GM23338 (cell line): ENCODE measurements around the gene PCP4L1. TPM values are rescaled to one million over a fixed set of nuclear protein-coding genes. Genes with fewer than 3 reads are reported as not detected.
A peak's percentile ranks its signal among the peaks of the same experiment; 100 is the strongest.

ENCODE experiments used
- ATAC-seq: fragments of 200-7000 bp; cut with Tn5 transposase; 3 replicates; pipeline ENCODE4 v1.9.1; 2020
- DNase-seq: peaks from one replicate; pipeline ENCODE4 v3.0.0-alpha.2; 2015; ENCODE audit warnings: low spot score
- H2AFZ ChIP-seq: fragments of 200-600 bp; sonication (generic); 2 replicates; pipeline ENCODE4 v1.8.0; 2016; ENCODE audit warnings: antibody characterized with exemption, mild to moderate bottlenecking, moderate library complexity
- H3F3A ChIP-seq: fragments of 200-600 bp; sonication (generic); replicated peaks from 2 replicates; pipeline ENCODE4 v1.8.0; 2017; ENCODE audit warnings: antibody characterized with exemption, mixed run types, low read depth
- H3K27ac ChIP-seq: fragments of 200-600 bp; sonication (generic); 2 replicates; pipeline ENCODE4 v1.6.1; 2016; ENCODE audit warnings: low read depth
- H3K27me3 ChIP-seq: fragments of 200-600 bp; sonication (generic); 2 replicates; pipeline ENCODE4 v1.8.0; 2016; ENCODE audit warnings: mild to moderate bottlenecking, mixed run types, moderate library complexity; ENCODE audit not compliant: insufficient read depth
- H3K36me3 ChIP-seq: fragments of 200-600 bp; sonication (generic); 2 replicates; pipeline ENCODE4 v1.8.0; 2016; ENCODE audit warnings: mild to moderate bottlenecking; ENCODE audit not compliant: insufficient read depth
- H3K4me1 ChIP-seq: fragments of 200-600 bp; sonication (generic); 2 replicates; pipeline ENCODE4 v1.8.0; 2016; ENCODE audit warnings: mild to moderate bottlenecking, moderate library complexity; ENCODE audit not compliant: insufficient read depth
- H3K4me2 ChIP-seq: fragments of 200-600 bp; sonication (generic); 2 replicates; pipeline ENCODE4 v1.7.1; 2017; ENCODE audit warnings: mixed run types
- H3K4me3 ChIP-seq: fragments of 200-600 bp; sonication (generic); 2 replicates; pipeline ENCODE4 v1.6.1; 2016; ENCODE audit warnings: mixed run types
- H3K79me2 ChIP-seq: fragments of 200-600 bp; sonication (generic); replicated peaks from 2 replicates; pipeline ENCODE4 v1.8.0; 2017; ENCODE audit warnings: mild to moderate bottlenecking; ENCODE audit not compliant: insufficient read depth
- H3K9me2 ChIP-seq: fragments of 200-600 bp; sonication (generic); 2 replicates; pipeline ENCODE4 v1.8.0; 2017; ENCODE audit not compliant: insufficient read depth
- H4K20me1 ChIP-seq: fragments of 200-600 bp; sonication (generic); replicated peaks from 2 replicates; pipeline ENCODE4 v1.8.0; 2017; ENCODE audit warnings: mild to moderate bottlenecking; ENCODE audit not compliant: insufficient read depth
- H3K27ac Mint-ChIP-seq: 2 replicates; pipeline ENCODE4 v1.8.0; 2020; ENCODE audit warnings: inconsistent platforms, mild to moderate bottlenecking, moderate library complexity, mixed read lengths
- H3K27me3 Mint-ChIP-seq: 3 replicates; pipeline ENCODE4 v1.8.0; 2022; ENCODE audit warnings: low read depth, mild to moderate bottlenecking, moderate library complexity, mixed read lengths, inconsistent platforms; ENCODE audit not compliant: insufficient read depth, poor library complexity
- H3K36me3 Mint-ChIP-seq: 3 replicates; pipeline ENCODE4 v1.8.0; 2021; ENCODE audit warnings: low read depth, mild to moderate bottlenecking, inconsistent platforms, moderate library complexity, mixed read lengths
- H3K4me1 Mint-ChIP-seq: 3 replicates; pipeline ENCODE4 v1.8.0; 2020; ENCODE audit warnings: mild to moderate bottlenecking, inconsistent platforms, mixed read lengths
- H3K4me3 Mint-ChIP-seq: 3 replicates; pipeline ENCODE4 v1.8.0; 2021; ENCODE audit warnings: moderate library complexity, mild to moderate bottlenecking, inconsistent platforms, mixed read lengths
- H3K9me3 Mint-ChIP-seq: 3 replicates; pipeline ENCODE4 v1.8.0; 2020; ENCODE audit warnings: moderate library complexity, mild to moderate bottlenecking, inconsistent platforms, mixed read lengths
- CREB1 ChIP-seq: fragments of 250-450 bp; sonication (Bioruptor Pico); IDR thresholded peaks from 2 replicates; pipeline ENCODE4 v1.5.0; 2020; ENCODE audit warnings: low read depth, mild to moderate bottlenecking, moderate library complexity
- EZH2phosphoT487 ChIP-seq: fragments of 200-600 bp; sonication (generic); IDR thresholded peaks from one replicate; pipeline ENCODE4 v1.8.1; 2018; ENCODE audit warnings: antibody characterized with exemption; ENCODE audit not compliant: unreplicated experiment
- JUNB ChIP-seq: IDR thresholded peaks from one replicate; pipeline ENCODE4 v1.6.1; 2016; ENCODE audit warnings: antibody characterized with exemption; ENCODE audit not compliant: unreplicated experiment
- NANOG ChIP-seq: IDR thresholded peaks from 2 replicates; pipeline ENCODE4 v1.6.1; 2016; ENCODE audit warnings: antibody characterized with exemption, borderline replicate concordance
- POLR2AphosphoS5 ChIP-seq: IDR thresholded peaks from 2 replicates; pipeline ENCODE4 v1.6.1; 2016; ENCODE audit warnings: antibody characterized with exemption, low read depth
- STAT1 ChIP-seq: IDR thresholded peaks from one replicate; pipeline ENCODE4 v1.6.1; 2016; ENCODE audit warnings: antibody characterized with exemption; ENCODE audit not compliant: unreplicated experiment
- ZNF114 ChIP-seq: fragments of 250-450 bp; sonication (Bioruptor Pico); IDR thresholded peaks from 2 replicates; pipeline ENCODE4 v1.5.0; 2020; ENCODE audit warnings: mild to moderate bottlenecking, moderate library complexity
- ZNF331 ChIP-seq: fragments of 250-450 bp; sonication (Bioruptor Pico); IDR thresholded peaks from 2 replicates; pipeline ENCODE4 v1.5.0; 2020; ENCODE audit warnings: low read depth, mild to moderate bottlenecking, moderate library complexity
- polyA plus RNA-seq: library from polyadenylated mRNA; unstranded; fragments of >200 nt; fragmentation: Nextera tagmentation; extraction: Ambion mirVana; gene quantifications from 2 replicates; pipeline ENCODE4 v1.2.1, GENCODE V29; 2016
- total RNA-seq: library from RNA; depleted of rRNA; stranded (reverse); fragments of >200 nt; shearing (Covaris generic); gene quantifications from 2 replicates; pipeline ENCODE4 v1.2.3, GENCODE V29; 2014
- TF ChIP-seq, protein P1 (sequence below), 2 experiments: fragments of 200-600 bp in 1 of 2; sonication (generic) in 1 of 2; conservative IDR thresholded peaks; 2 replicates each; pipeline versions ENCODE4 v1.5.1 to v1.6.1; 2016 to 2017; ENCODE audit warnings: antibody characterized with exemption in 2 of 2, low read depth in 2 of 2, mild to moderate bottlenecking in 2 of 2, moderate library complexity in 1 of 2
- TF ChIP-seq, protein P2 (sequence below): IDR thresholded peaks from one replicate; pipeline ENCODE4 v1.6.1; 2018; ENCODE audit warnings: antibody characterized with exemption; ENCODE audit not compliant: unreplicated experiment
- TF ChIP-seq, protein P3 (sequence below): IDR thresholded peaks from 2 replicates; pipeline ENCODE4 v1.6.1; 2016; ENCODE audit warnings: antibody characterized with exemption
- TF ChIP-seq, protein P4 (sequence below): fragments of 250-450 bp; sonication (Bioruptor Pico); IDR thresholded peaks from 2 replicates; pipeline ENCODE4 v1.5.0; 2020; ENCODE audit warnings: mild to moderate bottlenecking, moderate library complexity

PCP4L1 gene
- total and polyA plus RNA-seq, 2 experiments from 2014 or later = 1.4 to 1.7 TPM

DNA sequence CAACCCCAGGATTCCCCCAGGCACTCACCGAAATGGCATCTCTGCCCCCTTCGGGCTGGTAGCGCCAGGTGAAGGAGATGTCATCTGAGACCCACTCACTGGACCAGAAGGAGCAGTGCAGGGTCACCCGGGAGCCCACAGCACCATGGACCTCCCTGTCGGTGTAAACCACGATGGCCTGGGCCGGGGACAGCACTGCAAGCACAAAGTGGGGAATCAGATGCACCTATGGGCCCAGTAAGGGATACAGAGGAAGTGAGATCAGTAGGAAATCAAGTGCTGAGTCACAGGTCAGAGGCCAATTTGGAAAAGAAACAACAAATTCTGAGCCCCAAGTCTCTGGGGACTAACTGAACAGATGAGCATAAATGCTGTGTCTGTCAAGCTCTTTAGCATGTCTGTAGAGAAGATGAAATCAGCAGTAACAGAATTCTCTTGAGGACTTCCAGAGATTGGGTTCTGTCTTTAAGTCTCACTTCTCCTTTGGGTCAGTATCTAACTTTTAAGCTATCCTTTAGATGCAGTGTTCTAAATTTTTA, 48.8 kb downstream of the PCP4L1 start:
- Mint-ChIP-seq H3K4me1 (peaks cover 45% of the 10 kb centered on the region), H3K36me3 (no peaks in the 10 kb centered on the region), H3K4me3 (peak overlapping the region; percentile 14; the same call in 1 of the 3 replicates), H3K27ac (peak overlapping the region; percentile 68; the same call in 1 of the 2 replicates), H3K27me3 (peaks cover 3% of the 10 kb centered on the region), H3K9me3 (no peaks in the 10 kb centered on the region)
- peak overlapping the region; percentile 81; the same call in 1 of the 2 replicates for H2AFZ ChIP-seq
- H3K79me2 ChIP-seq = peaks cover 16% of the 10 kb centered on the region
- H3F3A ChIP-seq = 0 out of 2 replicates have a peak, but pooled peaks cover 3% of the 10 kb centered on the region
- H3K4me1 ChIP-seq = peaks cover 38% of the 10 kb centered on the region
- H3K27ac ChIP-seq = no peak overlapping the region
- no peak for ATAC-seq
- no peaks in the 10 kb centered on the region for H3K27me3 ChIP-seq
- H3K36me3 ChIP-seq = no peaks in the 10 kb centered on the region
- TF ChIP-seq, protein P1, sequence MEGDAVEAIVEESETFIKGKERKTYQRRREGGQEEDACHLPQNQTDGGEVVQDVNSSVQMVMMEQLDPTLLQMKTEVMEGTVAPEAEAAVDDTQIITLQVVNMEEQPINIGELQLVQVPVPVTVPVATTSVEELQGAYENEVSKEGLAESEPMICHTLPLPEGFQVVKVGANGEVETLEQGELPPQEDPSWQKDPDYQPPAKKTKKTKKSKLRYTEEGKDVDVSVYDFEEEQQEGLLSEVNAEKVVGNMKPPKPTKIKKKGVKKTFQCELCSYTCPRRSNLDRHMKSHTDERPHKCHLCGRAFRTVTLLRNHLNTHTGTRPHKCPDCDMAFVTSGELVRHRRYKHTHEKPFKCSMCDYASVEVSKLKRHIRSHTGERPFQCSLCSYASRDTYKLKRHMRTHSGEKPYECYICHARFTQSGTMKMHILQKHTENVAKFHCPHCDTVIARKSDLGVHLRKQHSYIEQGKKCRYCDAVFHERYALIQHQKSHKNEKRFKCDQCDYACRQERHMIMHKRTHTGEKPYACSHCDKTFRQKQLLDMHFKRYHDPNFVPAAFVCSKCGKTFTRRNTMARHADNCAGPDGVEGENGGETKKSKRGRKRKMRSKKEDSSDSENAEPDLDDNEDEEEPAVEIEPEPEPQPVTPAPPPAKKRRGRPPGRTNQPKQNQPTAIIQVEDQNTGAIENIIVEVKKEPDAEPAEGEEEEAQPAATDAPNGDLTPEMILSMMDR (conservative IDR thresholded peaks at IDR 0.05; ENCODE audit: low read depth in 2 of 2) = no peak
- TF ChIP-seq, protein P2, sequence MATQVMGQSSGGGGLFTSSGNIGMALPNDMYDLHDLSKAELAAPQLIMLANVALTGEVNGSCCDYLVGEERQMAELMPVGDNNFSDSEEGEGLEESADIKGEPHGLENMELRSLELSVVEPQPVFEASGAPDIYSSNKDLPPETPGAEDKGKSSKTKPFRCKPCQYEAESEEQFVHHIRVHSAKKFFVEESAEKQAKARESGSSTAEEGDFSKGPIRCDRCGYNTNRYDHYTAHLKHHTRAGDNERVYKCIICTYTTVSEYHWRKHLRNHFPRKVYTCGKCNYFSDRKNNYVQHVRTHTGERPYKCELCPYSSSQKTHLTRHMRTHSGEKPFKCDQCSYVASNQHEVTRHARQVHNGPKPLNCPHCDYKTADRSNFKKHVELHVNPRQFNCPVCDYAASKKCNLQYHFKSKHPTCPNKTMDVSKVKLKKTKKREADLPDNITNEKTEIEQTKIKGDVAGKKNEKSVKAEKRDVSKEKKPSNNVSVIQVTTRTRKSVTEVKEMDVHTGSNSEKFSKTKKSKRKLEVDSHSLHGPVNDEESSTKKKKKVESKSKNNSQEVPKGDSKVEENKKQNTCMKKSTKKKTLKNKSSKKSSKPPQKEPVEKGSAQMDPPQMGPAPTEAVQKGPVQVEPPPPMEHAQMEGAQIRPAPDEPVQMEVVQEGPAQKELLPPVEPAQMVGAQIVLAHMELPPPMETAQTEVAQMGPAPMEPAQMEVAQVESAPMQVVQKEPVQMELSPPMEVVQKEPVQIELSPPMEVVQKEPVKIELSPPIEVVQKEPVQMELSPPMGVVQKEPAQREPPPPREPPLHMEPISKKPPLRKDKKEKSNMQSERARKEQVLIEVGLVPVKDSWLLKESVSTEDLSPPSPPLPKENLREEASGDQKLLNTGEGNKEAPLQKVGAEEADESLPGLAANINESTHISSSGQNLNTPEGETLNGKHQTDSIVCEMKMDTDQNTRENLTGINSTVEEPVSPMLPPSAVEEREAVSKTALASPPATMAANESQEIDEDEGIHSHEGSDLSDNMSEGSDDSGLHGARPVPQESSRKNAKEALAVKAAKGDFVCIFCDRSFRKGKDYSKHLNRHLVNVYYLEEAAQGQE = no peak
- TF ChIP-seq, protein P3, sequence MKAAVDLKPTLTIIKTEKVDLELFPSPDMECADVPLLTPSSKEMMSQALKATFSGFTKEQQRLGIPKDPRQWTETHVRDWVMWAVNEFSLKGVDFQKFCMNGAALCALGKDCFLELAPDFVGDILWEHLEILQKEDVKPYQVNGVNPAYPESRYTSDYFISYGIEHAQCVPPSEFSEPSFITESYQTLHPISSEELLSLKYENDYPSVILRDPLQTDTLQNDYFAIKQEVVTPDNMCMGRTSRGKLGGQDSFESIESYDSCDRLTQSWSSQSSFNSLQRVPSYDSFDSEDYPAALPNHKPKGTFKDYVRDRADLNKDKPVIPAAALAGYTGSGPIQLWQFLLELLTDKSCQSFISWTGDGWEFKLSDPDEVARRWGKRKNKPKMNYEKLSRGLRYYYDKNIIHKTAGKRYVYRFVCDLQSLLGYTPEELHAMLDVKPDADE = no peak
- no peak for TF ChIP-seq ZNF331 (CRISPR knock-in tag)
- no peak for TF ChIP-seq EZH2phosphoT487
- TF ChIP-seq STAT1 = no peak
- no peak for TF ChIP-seq ZNF114 (CRISPR knock-in tag)
- no peak for TF ChIP-seq JUNB
- TF ChIP-seq, protein P4, sequence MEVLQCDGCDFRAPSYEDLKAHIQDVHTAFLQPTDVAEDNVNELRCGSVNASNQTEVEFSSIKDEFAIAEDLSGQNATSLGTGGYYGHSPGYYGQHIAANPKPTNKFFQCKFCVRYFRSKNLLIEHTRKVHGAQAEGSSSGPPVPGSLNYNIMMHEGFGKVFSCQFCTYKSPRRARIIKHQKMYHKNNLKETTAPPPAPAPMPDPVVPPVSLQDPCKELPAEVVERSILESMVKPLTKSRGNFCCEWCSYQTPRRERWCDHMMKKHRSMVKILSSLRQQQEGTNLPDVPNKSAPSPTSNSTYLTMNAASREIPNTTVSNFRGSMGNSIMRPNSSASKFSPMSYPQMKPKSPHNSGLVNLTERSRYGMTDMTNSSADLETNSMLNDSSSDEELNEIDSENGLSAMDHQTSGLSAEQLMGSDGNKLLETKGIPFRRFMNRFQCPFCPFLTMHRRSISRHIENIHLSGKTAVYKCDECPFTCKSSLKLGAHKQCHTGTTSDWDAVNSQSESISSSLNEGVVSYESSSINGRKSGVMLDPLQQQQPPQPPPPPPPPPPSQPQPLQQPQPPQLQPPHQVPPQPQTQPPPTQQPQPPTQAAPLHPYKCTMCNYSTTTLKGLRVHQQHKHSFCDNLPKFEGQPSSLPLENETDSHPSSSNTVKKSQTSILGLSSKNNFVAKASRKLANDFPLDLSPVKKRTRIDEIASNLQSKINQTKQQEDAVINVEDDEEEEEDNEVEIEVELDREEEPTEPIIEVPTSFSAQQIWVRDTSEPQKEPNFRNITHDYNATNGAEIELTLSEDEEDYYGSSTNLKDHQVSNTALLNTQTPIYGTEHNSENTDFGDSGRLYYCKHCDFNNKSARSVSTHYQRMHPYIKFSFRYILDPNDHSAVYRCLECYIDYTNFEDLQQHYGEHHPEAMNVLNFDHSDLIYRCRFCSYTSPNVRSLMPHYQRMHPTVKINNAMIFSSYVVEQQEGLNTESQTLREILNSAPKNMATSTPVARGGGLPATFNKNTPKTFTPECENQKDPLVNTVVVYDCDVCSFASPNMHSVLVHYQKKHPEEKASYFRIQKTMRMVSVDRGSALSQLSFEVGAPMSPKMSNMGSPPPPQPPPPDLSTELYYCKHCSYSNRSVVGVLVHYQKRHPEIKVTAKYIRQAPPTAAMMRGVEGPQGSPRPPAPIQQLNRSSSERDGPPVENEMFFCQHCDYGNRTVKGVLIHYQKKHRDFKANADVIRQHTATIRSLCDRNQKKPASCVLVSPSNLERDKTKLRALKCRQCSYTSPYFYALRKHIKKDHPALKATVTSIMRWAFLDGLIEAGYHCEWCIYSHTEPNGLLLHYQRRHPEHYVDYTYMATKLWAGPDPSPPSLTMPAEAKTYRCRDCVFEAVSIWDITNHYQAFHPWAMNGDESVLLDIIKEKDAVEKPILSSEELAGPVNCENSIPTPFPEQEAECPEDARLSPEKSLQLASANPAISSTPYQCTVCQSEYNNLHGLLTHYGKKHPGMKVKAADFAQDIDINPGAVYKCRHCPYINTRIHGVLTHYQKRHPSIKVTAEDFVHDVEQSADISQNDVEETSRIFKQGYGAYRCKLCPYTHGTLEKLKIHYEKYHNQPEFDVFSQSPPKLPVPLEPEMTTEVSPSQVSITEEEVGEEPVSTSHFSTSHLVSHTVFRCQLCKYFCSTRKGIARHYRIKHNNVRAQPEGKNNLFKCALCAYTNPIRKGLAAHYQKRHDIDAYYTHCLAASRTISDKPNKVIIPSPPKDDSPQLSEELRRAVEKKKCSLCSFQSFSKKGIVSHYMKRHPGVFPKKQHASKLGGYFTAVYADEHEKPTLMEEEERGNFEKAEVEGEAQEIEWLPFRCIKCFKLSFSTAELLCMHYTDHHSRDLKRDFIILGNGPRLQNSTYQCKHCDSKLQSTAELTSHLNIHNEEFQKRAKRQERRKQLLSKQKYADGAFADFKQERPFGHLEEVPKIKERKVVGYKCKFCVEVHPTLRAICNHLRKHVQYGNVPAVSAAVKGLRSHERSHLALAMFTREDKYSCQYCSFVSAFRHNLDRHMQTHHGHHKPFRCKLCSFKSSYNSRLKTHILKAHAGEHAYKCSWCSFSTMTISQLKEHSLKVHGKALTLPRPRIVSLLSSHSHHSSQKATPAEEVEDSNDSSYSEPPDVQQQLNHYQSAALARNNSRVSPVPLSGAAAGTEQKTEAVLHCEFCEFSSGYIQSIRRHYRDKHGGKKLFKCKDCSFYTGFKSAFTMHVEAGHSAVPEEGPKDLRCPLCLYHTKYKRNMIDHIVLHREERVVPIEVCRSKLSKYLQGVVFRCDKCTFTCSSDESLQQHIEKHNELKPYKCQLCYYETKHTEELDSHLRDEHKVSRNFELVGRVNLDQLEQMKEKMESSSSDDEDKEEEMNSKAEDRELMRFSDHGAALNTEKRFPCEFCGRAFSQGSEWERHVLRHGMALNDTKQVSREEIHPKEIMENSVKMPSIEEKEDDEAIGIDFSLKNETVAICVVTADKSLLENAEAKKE (CRISPR knock-in tag) = no peak
- TF ChIP-seq POLR2AphosphoS5 = no peak
- no peak for TF ChIP-seq NANOG
- TF ChIP-seq CREB1 (CRISPR knock-in tag) = no peak
- 0 out of 2 replicates have a peak, but pooled peaks cover under 1% of the 10 kb centered on the region for H3K9me2 ChIP-seq
- DNase-seq = no peak
- H4K20me1 ChIP-seq = no peaks in the 10 kb centered on the region
- H3K4me3 ChIP-seq = no peak overlapping the region
- no peak overlapping the region for H3K4me2 ChIP-seq
